IMR-90 (cell line): ENCODE measurements around the gene SRSF2.

ENCODE experiments used
- BHLHE40 ChIP-seq: fragments of 150-350 bp; IDR thresholded peaks from 2 replicates; pipeline ENCODE4 v1.6.1; 2016; ENCODE audit warnings: mild to moderate bottlenecking, low read depth, low read length
- CHD1 ChIP-seq: IDR thresholded peaks from 2 replicates; pipeline ENCODE4 v1.6.1; 2012; ENCODE audit warnings: low read depth, low read length, improper control_type of control experiment
- ELK1 ChIP-seq: fragments of 150-350 bp; IDR thresholded peaks from 2 replicates; pipeline ENCODE4 v1.6.1; 2016; ENCODE audit warnings: low read depth, mild to moderate bottlenecking, low read length, moderate library complexity, borderline replicate concordance
- FOS ChIP-seq: fragments of 150-350 bp; IDR thresholded peaks from 2 replicates; pipeline ENCODE4 v1.6.1; 2016; ENCODE audit warnings: low read depth, low read length
- MAZ ChIP-seq: IDR thresholded peaks from 2 replicates; pipeline ENCODE4 v1.6.1; 2012; ENCODE audit warnings: low read depth, mild to moderate bottlenecking, low read length, improper control_type of control experiment, moderate library complexity, borderline replicate concordance
- MXI1 ChIP-seq: IDR thresholded peaks from 2 replicates; pipeline ENCODE4 v1.6.1; 2012; ENCODE audit warnings: low read depth, mild to moderate bottlenecking, low read length, moderate library complexity, borderline replicate concordance
- NFE2L2 ChIP-seq: fragments of 150-350 bp; IDR thresholded peaks from 2 replicates; pipeline ENCODE4 v1.6.1; 2016; ENCODE audit warnings: low read depth, mild to moderate bottlenecking, low read length
- POLR2A ChIP-seq: IDR thresholded peaks from 2 replicates; pipeline ENCODE4 v1.6.1; 2012; ENCODE audit warnings: mild to moderate bottlenecking, low read depth, low read length
- RAD21 ChIP-seq: IDR thresholded peaks from 2 replicates; pipeline ENCODE4 v1.6.1; 2012; ENCODE audit warnings: low read length, improper control_type of control experiment
- SMC3 ChIP-seq: fragments of 150-350 bp; IDR thresholded peaks from 2 replicates; pipeline ENCODE4 v1.6.1; 2016; ENCODE audit warnings: low read depth, mild to moderate bottlenecking, antibody characterized with exemption, low read length, moderate library complexity
- USF2 ChIP-seq: fragments of 150-350 bp; IDR thresholded peaks from 2 replicates; pipeline ENCODE4 v1.6.1; 2017; ENCODE audit warnings: mild to moderate bottlenecking, antibody characterized with exemption, low read length, low read depth
- TF ChIP-seq, protein P1 (sequence below): conservative IDR thresholded peaks from 2 replicates; pipeline ENCODE4 v1.5.1; 2012; ENCODE audit warnings: mild to moderate bottlenecking, low read depth, low read length, improper control_type of control experiment

DNA sequence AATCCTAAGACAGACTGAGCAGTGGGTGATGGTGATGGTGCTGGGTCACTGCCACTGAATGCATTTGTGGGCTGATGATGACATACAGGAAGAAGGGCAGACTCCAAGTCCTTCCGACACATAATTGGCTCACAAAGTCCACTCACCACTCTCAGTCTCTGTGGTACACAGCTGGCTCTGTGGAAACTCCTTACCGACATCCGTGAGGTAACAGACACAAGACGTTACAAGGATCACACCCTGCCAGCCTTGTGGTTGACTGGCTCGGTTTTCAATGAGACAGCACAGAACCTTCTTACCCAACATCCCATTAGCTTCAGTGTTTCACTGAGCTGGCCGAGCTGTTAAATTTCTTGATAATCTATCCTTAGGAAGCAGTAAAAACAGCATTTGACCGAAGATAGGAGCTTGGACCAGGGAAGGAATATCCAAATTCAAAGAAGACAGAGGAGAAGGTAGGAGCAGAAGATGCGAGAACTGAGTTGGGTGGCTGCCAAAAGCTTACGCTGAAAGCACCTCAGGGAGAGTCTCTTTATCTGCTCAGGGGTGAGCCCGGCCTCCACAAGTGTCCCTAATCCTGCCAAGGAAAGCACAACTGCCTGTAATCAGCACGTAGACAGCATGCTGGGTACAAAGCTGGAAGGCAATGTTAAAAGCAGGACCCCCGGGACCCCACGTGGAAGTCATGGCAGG lies 20.8 kb downstream of the SRSF2 start:
- TF ChIP-seq, protein P1, sequence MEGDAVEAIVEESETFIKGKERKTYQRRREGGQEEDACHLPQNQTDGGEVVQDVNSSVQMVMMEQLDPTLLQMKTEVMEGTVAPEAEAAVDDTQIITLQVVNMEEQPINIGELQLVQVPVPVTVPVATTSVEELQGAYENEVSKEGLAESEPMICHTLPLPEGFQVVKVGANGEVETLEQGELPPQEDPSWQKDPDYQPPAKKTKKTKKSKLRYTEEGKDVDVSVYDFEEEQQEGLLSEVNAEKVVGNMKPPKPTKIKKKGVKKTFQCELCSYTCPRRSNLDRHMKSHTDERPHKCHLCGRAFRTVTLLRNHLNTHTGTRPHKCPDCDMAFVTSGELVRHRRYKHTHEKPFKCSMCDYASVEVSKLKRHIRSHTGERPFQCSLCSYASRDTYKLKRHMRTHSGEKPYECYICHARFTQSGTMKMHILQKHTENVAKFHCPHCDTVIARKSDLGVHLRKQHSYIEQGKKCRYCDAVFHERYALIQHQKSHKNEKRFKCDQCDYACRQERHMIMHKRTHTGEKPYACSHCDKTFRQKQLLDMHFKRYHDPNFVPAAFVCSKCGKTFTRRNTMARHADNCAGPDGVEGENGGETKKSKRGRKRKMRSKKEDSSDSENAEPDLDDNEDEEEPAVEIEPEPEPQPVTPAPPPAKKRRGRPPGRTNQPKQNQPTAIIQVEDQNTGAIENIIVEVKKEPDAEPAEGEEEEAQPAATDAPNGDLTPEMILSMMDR: no peak
- TF ChIP-seq NFE2L2 (peak; percentile 76), MAZ (no peak), USF2 (peak; percentile 21; the same call in 1 of the 2 replicates), FOS (peak; percentile 59), MXI1 (no peak), POLR2A (peak; percentile 59; the same call in 1 of the 2 replicates), CHD1 (no peak), SMC3 (no peak), RAD21 (no peak), ELK1 (no peak), BHLHE40 (peak; percentile 63; the same call in 1 of the 2 replicates)
